ENCODE results near the gene PMEL.
A peak's percentile ranks its signal among the peaks of the same experiment; 100 is the strongest.

Gene PMEL

GRCh38 chr12:55942055-55942454 is 23.8 kb downstream of the PMEL start:
- DNase-seq (ENCODE audit: low read depth in 3 of 3), result no peak

- peak; percentile 68 to 76 (median 71) for DNase-seq (ENCODE audit: low read depth in 3 of 3)
These were observed 25.6 kb downstream of the PMEL start for GRCh38 chr12:55940065-55940732.

GRCh38 chr12:55938826-55939501 is 26.9 kb downstream of the PMEL start:
- DNase-seq (ENCODE audit: low read depth in 3 of 3), result peak in 1 of 3 donors; percentile 43

- no peak for DNase-seq (ENCODE audit: low read depth in 3 of 3)
These were observed 27.9 kb downstream of the PMEL start for GRCh38 chr12:55937981-55938380.

- DNase-seq (ENCODE audit: low read depth in 3 of 3), result no peak
These were observed 30.1 kb downstream of the PMEL start for GRCh38 chr12:55935738-55936151.

- no peak for DNase-seq (ENCODE audit: low read depth in 3 of 3)
These were observed 31.1 kb downstream of the PMEL start for GRCh38 chr12:55934773-55935172.

- no peak for DNase-seq (ENCODE audit: low read depth in 3 of 3)
These were observed 31.8 kb downstream of the PMEL start for GRCh38 chr12:55933799-55934742.

- no peak for DNase-seq (ENCODE audit: low read depth in 3 of 3)
These were observed 32.6 kb downstream of the PMEL start for GRCh38 chr12:55933169-55933798.

- no peak for DNase-seq (ENCODE audit: low read depth in 3 of 3)
These were observed 33.3 kb downstream of the PMEL start for GRCh38 chr12:55932551-55932910.

GRCh38 chr12:55931780-55932550 is 33.9 kb downstream of the PMEL start:
- no peak for DNase-seq (ENCODE audit: low read depth in 3 of 3)

GRCh38 chr12:55931317-55931779 is 34.5 kb downstream of the PMEL start:
- no peak for DNase-seq (ENCODE audit: low read depth in 3 of 3)

- peak in 2 of 3 donors; percentile 78 to 85 for DNase-seq (ENCODE audit: low read depth in 3 of 3)
These were observed 35.0 kb downstream of the PMEL start, which contains the start of gene DGKA for GRCh38 chr12:55930771-55931316. DGKA (plus strand) TSS chr12:55931162; CDS start chr12:55936504, 5,342 bp downstream.

GRCh38 chr12:55929306-55929791 is 36.5 kb downstream of the PMEL start:
- peak; percentile 65 to 86 (median 67) for DNase-seq (ENCODE audit: low read depth in 3 of 3)

- DNase-seq (ENCODE audit: low read depth in 3 of 3), result peak in 1 of 3 donors; percentile 62
These were observed 38.0 kb downstream of the PMEL start, which contains the start of gene PYM1 for GRCh38 chr12:55927588-55928502. PYM1 (minus strand) TSS chr12:55927894; CDS start chr12:55927761, 133 bp downstream.

- peak; percentile 84 to 89 (median 89) for DNase-seq (ENCODE audit: low read depth in 3 of 3)
These were observed 38.9 kb downstream of the PMEL start for GRCh38 chr12:55926738-55927587.

GRCh38 chr12:55925870-55926737 is 39.7 kb downstream of the PMEL start:
- no peak for DNase-seq (ENCODE audit: low read depth in 3 of 3)

- DNase-seq (ENCODE audit: low read depth in 3 of 3), result no peak
These were observed 40.5 kb downstream of the PMEL start for GRCh38 chr12:55925371-55925770.
